Measurements from ENCODE around the gene ERFL.

DNA sequence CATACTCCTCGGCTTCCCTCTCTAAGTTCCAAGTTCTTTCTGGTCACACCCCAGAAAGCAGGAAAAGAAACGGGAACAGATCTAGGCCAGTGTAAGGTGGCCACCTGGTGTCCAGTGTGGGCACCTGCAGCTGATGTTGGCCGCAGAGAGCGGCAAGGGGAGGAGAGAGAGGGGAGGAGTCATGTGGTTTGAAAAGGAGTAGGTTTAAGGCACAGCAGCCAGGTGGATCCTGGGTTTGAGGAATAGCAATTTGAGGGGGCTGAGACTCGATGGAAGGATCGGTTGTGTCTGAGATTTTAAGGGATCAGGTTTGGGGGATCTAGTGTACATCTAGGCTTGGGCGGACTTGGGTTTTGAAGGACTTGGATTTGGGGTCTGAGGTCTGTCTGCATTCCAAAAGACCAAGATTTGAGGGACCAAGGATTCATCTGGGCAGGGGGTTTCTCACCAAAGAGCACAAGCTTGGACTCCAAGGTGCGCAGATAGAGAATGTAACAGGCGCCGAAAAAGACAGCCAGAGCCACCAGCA is 29.7 kb upstream of the ERFL start:
- TF ChIP-seq, protein P1, sequence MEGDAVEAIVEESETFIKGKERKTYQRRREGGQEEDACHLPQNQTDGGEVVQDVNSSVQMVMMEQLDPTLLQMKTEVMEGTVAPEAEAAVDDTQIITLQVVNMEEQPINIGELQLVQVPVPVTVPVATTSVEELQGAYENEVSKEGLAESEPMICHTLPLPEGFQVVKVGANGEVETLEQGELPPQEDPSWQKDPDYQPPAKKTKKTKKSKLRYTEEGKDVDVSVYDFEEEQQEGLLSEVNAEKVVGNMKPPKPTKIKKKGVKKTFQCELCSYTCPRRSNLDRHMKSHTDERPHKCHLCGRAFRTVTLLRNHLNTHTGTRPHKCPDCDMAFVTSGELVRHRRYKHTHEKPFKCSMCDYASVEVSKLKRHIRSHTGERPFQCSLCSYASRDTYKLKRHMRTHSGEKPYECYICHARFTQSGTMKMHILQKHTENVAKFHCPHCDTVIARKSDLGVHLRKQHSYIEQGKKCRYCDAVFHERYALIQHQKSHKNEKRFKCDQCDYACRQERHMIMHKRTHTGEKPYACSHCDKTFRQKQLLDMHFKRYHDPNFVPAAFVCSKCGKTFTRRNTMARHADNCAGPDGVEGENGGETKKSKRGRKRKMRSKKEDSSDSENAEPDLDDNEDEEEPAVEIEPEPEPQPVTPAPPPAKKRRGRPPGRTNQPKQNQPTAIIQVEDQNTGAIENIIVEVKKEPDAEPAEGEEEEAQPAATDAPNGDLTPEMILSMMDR (IDR thresholded peaks at IDR 0.05), result peak; percentile 43 to 98 (median 90)
- TF ChIP-seq POLR2A (IDR thresholded peaks at IDR 0.05), result peak in 1 of 2 donors; percentile 34

All from Peyer's patch (tissue), 4 donors.